Immature natural killer cell (primary cell): ENCODE measurements around the gene ERN2. TPM values are rescaled to one million over a fixed set of nuclear protein-coding genes. Genes with fewer than 3 reads are reported as not detected.

Source experiments
- DNase-seq, 3 donors: peaks; one replicate each; pipeline ENCODE4 v3.0.0; 2022; ENCODE audit warnings: mixed read lengths in 1 of 3
- H3K27ac Mint-ChIP-seq, 6 donors: one replicate each; pipeline ENCODE4 v1.8.0; 2020; ENCODE audit warnings: mixed read lengths in 6 of 6, mild to moderate bottlenecking in 5 of 6, inconsistent platforms in 4 of 6, moderate library complexity in 3 of 6
- H3K27me3 Mint-ChIP-seq, 3 donors: one replicate each; pipeline ENCODE4 v1.8.0; 2020 to 2021; ENCODE audit warnings: low read depth in 3 of 3, mild to moderate bottlenecking in 3 of 3, mixed read lengths in 3 of 3, moderate library complexity in 3 of 3, inconsistent platforms in 1 of 3
- H3K36me3 Mint-ChIP-seq, 3 donors: one replicate each; pipeline ENCODE4 v1.8.0; 2020; ENCODE audit warnings: mixed read lengths in 3 of 3, inconsistent platforms in 2 of 3, mild to moderate bottlenecking in 2 of 3
- H3K4me1 Mint-ChIP-seq, 2 donors: one replicate each; pipeline ENCODE4 v1.8.0; 2020; ENCODE audit warnings: inconsistent platforms in 2 of 2, mild to moderate bottlenecking in 2 of 2, mixed read lengths in 2 of 2, moderate library complexity in 1 of 2
- H3K4me3 Mint-ChIP-seq, 5 donors: one replicate each; pipeline ENCODE4 v1.8.0; 2020; ENCODE audit warnings: mild to moderate bottlenecking in 5 of 5, mixed read lengths in 5 of 5, inconsistent platforms in 3 of 5, moderate library complexity in 3 of 5
- H3K9me3 Mint-ChIP-seq, 6 donors: one replicate each; pipeline ENCODE4 v1.8.0; 2020; ENCODE audit warnings: mild to moderate bottlenecking in 6 of 6, mixed read lengths in 6 of 6, inconsistent platforms in 4 of 6, moderate library complexity in 3 of 6
- polyA plus RNA-seq, 3 donors: library from polyadenylated mRNA; unstranded; fragments of 300-500 nt; fragmentation: Illumina TruSeq; gene quantifications; one replicate each; pipeline ENCODE4 v1.2.3, GENCODE V29; 2021

ERN2 gene
- polyA plus RNA-seq, 3 donors from 2014 or later = not detected

- Mint-ChIP-seq H3K4me3 (no peak overlapping the region), H3K27ac (no peak overlapping the region), H3K36me3 (peaks cover 13 to 72% (median 35%) of the 10 kb centered on the region in 3 donors), H3K4me1 (peaks cover 0 to 6% of the 10 kb centered on the region in 2 donors), H3K9me3 (no peaks in the 10 kb centered on the region), H3K27me3 (no peaks in the 10 kb centered on the region)
- DNase-seq = no peak
Observed at GRCh38 chr16:23668225-23668624, 44.8 kb downstream of the ERN2 start.

- Mint-ChIP-seq H3K36me3 (peaks cover 16 to 77% (median 41%) of the 10 kb centered on the region in 3 donors), H3K4me1 (peaks cover 0 to 6% of the 10 kb centered on the region in 2 donors), H3K27ac (no peak overlapping the region)
Observed at GRCh38 chr16:23667355-23667659, 45.7 kb downstream of the ERN2 start.

DNA sequence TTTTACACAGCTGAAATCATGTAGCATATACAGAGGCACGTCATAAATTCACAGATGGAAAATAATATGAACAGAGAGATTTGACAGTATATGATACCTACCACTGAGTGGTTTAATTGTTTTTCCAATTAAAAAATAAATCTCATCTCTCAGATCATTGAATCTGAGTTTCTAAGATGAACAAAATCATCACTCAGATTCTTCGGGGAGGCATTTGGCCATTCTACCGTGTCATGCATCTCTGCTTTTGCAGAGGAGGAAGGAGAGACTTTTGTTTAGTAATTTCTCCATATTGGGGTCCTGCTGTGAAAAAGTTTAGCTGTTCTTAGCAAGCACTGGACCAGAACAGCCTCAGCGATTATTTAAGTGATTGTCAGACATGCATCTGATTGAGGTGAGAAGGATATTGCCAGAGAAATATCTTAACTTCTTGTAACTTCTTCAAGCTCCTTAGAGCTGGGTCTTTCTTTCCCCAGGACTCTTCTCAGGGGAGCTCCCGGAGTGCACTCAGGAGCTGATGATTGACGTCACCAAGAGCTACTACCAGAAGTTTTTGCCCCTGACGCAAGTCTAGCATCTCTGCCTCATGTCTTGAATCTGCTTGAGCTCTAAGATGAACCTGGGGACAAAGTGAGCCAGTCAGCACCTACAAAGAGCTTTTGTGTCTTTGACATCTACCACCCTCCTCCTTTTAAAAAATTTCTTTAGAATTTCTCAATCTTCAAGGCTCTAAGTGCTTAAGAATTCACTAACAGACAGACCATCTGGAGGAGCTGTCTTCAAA is 46.3 kb downstream of the ERN2 start:
- peaks cover 0 to 6% of the 10 kb centered on the region in 2 donors for H3K4me1 Mint-ChIP-seq
- H3K27ac Mint-ChIP-seq = peak overlapping the region in 1 of 6 donors; percentile 10
- H3K4me3 Mint-ChIP-seq = no peak overlapping the region
- H3K36me3 Mint-ChIP-seq = peaks cover 17 to 78% (median 42%) of the 10 kb centered on the region in 3 donors
- H3K9me3 Mint-ChIP-seq = no peaks in the 10 kb centered on the region
- no peak for DNase-seq
- no peaks in the 10 kb centered on the region for H3K27me3 Mint-ChIP-seq

More at GRCh38 chr16:23667355-23667659, 45.7 kb downstream of the ERN2 start:
- DNase-seq = no peak
- H3K9me3 Mint-ChIP-seq = no peaks in the 10 kb centered on the region
- no peaks in the 10 kb centered on the region for H3K27me3 Mint-ChIP-seq
- no peak overlapping the region for H3K4me3 Mint-ChIP-seq

- Mint-ChIP-seq H3K4me3 (no peak overlapping the region), H3K9me3 (no peaks in the 10 kb centered on the region), H3K4me1 (peaks cover 0 to 3% of the 10 kb centered on the region in 2 donors), H3K36me3 (peaks cover 25 to 91% (median 48%) of the 10 kb centered on the region in 3 donors), H3K27ac (no peak overlapping the region), H3K27me3 (no peaks in the 10 kb centered on the region)
- no peak for DNase-seq
Observed at GRCh38 chr16:23663918-23664317, 49.1 kb downstream of the ERN2 start.

GRCh38 chr16:23651943-23652468 is 61.0 kb downstream of the ERN2 start:
- no peak for DNase-seq
- H3K9me3 Mint-ChIP-seq = no peaks in the 10 kb centered on the region
- H3K27me3 Mint-ChIP-seq = peaks cover 0 to 1% (median 0%) of the 10 kb centered on the region in 3 donors
- H3K4me1 Mint-ChIP-seq = peaks cover 15 to 50% of the 10 kb centered on the region in 2 donors
- H3K36me3 Mint-ChIP-seq = peaks cover 14 to 27% (median 19%) of the 10 kb centered on the region in 3 donors
- no peak overlapping the region for H3K4me3 Mint-ChIP-seq
- H3K27ac Mint-ChIP-seq = no peak overlapping the region

DNA sequence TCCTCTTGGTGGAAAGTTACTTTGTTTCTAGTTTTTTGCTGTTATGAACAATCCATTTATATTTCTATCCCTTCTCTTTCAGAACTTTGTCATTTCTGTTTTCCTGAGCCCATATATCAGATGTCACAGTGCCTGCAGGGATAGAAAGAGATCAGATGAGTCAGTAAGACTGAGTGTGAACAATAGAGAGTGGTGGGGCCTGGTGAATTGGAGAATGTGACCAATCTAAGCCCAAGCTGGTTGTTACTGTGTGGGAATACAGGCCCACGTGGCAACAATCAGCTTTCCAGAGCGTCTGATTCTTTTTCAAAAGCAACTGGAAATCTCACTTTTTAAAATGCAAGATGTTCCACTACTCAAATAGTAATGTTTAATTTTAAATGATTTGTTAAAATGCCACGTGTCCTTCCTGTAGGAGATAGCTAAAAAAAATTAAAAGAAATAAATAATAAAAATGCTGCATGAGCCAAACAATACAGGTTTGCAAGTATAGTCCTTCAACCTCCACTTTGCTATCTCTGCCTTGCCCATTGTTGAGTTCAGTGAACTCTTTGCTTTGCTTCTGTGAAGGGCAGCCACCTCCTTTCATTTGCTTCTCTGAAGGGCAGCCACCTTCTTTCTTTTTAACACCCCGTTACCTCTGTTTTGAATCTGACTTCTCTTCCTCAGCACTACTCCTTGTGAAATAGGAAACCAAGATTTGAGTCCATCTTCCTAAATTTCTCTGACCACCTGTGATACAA is 62.2 kb downstream of the ERN2 start:
- Mint-ChIP-seq H3K4me3 (no peak overlapping the region), H3K36me3 (peaks cover 18 to 30% (median 23%) of the 10 kb centered on the region in 3 donors), H3K4me1 (peaks cover 24 to 56% of the 10 kb centered on the region in 2 donors), H3K9me3 (no peaks in the 10 kb centered on the region), H3K27ac (peak overlapping the region in 3 of 6 donors; percentile 37 to 42 (median 39)), H3K27me3 (peaks cover 0 to 1% (median 0%) of the 10 kb centered on the region in 3 donors)
- no peak for DNase-seq

DNA sequence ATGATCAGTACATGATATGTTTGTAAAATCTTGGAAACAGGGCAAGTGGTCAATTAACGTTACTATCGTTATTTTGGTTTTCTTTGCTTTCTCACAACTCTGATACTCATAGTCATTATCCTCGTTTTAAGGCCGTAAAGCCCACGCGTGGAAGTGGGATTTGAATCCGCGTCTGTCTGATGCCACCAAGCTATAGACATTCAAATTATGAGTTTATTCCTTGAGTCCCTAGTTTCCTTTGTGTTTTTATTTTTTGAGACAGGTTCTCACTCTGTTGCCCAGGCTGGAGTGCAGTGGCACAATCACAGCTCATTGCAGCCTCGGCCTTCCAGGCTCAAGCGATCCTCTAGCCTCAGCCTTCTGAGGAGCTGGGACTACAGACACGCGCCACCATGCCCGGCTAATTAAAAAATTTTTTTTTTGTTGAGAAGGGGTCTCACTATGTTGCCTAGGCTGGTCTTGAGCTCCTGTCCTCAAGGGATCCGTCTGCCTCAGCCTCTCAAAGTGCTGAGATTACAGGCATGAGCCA is 70.7 kb downstream of the ERN2 start:
- H3K4me3 Mint-ChIP-seq = peak overlapping the region; percentile 99 to 100 (median 99)
- DNase-seq = no peak
- H3K27me3 Mint-ChIP-seq = peaks cover 2 to 16% (median 5%) of the 10 kb centered on the region in 3 donors
- H3K36me3 Mint-ChIP-seq = peaks cover 9 to 16% (median 10%) of the 10 kb centered on the region in 3 donors
- peak overlapping the region; percentile 93 to 98 (median 97) for H3K27ac Mint-ChIP-seq
- H3K9me3 Mint-ChIP-seq = no peaks in the 10 kb centered on the region
- peaks cover 45 to 62% of the 10 kb centered on the region in 2 donors for H3K4me1 Mint-ChIP-seq

DNA sequence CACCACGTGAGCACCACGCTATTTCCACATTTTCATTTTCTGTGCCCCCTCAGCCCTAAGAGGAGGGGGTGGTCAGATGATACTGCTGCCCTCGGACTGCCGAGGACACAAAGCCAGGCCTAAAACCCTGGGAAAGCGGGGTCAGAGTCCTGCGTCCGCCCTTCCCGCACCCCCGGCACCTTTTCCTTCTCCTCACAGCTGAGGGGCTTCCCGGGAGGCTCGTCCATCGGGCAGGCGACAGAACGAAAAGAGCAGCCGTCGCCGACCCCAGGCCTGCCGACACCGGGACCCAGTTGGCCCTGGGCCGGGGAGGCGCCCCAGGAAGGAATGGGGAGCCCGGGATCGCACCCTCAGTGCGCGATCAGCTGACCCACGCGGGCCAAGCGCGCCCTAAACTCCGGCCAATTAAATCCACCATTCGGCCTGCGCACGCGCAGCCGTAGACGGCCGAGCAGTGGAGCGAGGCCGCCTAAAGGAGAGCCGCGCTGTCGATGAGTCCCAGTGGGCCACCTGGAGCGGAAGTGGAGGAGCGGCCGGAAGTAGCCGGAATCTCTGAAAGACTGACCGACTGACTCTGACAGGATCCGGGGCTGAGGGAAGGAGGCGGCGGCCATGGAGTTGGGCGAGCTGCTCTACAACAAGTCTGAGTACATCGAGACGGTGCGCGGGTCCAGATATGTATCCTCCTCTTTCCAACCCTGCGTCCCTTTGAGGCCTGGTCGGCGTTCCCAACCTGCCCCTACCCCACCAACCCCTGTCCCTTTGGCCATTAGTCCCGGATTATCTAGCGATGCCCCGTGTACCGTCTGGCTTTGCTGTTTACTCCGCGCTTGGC is 71.9 kb downstream of the ERN2 start, which contains the start of the genes DCTN5 and PALB2:
Gene DCTN5 (plus strand): TSS at position 536 of the 835 bp plus-strand sequence. CDS start 77 bp downstream, at position 613.
Gene PALB2 (minus strand): TSS at position 380 of the 835 bp plus-strand sequence. CDS start 153 bp downstream, at position 227.
- Mint-ChIP-seq H3K4me1 (peaks cover 39 to 52% of the 10 kb centered on the region in 2 donors), H3K9me3 (no peaks in the 10 kb centered on the region), H3K27ac (peak within 1 kb of the TSS; percentile 93 to 98 (median 97)), H3K4me3 (peak within 1 kb of the TSS; percentile 99 to 100 (median 99)), H3K36me3 (peaks cover 5 to 13% (median 8%) of the 10 kb centered on the region in 3 donors), H3K27me3 (peaks cover 2 to 16% (median 5%) of the 10 kb centered on the region in 3 donors)
- peak; percentile 84 to 87 (median 85) for DNase-seq

GRCh38 chr16:23640615-23640930 is 72.4 kb downstream of the ERN2 start:
- H3K27ac Mint-ChIP-seq = peak overlapping the region; percentile 90 to 98 (median 97)
- peaks cover 4 to 13% (median 8%) of the 10 kb centered on the region in 3 donors for H3K36me3 Mint-ChIP-seq
- H3K27me3 Mint-ChIP-seq = peaks cover 2 to 16% (median 5%) of the 10 kb centered on the region in 3 donors

More at GRCh38 chr16:23640615-23640930, 72.4 kb downstream of the ERN2 start:
- DNase-seq = no peak
- Mint-ChIP-seq H3K9me3 (no peaks in the 10 kb centered on the region), H3K4me3 (peak overlapping the region; percentile 99 to 100 (median 99)), H3K4me1 (peaks cover 33 to 46% of the 10 kb centered on the region in 2 donors)

Other genes with a start within 250 kb of the ERN2 start
- 10 to 100 TPM; 34.1 to 40.0 (median 36.1) TPM for gene GGA2, start 202.7 kb downstream of the ERN2 start, polyA plus RNA-seq
- gene EARS2, start 155.9 kb downstream of the ERN2 start, polyA plus RNA-seq = 10 to 100 TPM in 1 of 3 donors, 1 to 10 TPM in 2; 6.3 to 14.1 (median 9.5) TPM
- 10 to 100 TPM; 13.1 to 18.8 (median 14.2) TPM for gene UBFD1, start 155.5 kb downstream of the ERN2 start, polyA plus RNA-seq
- gene NDUFAB1, start 116.9 kb downstream of the ERN2 start, polyA plus RNA-seq = 100 to 1,000 TPM; 182 to 257 (median 231) TPM
- 10 to 100 TPM in 1 of 3 donors, 1 to 10 TPM in 2; 3.3 to 12.6 (median 8.2) TPM for gene PALB2, start 71.9 kb downstream of the ERN2 start, polyA plus RNA-seq
- 10 to 100 TPM; 51.9 to 77.8 (median 53.9) TPM for gene DCTN5, start 71.8 kb downstream of the ERN2 start, polyA plus RNA-seq
- gene PLK1, start 34.3 kb downstream of the ERN2 start, polyA plus RNA-seq = 1 to 10 TPM in 1 of 3 donors, under 1 TPM in 1, not detected in 1; 0.57 to 1.2 TPM
- not detected for gene CHP2, start 41.8 kb upstream of the ERN2 start, polyA plus RNA-seq
- 100 to 1,000 TPM in 2 of 3 donors, 10 to 100 TPM in 1; 78.7 to 110 (median 104) TPM for gene PRKCB, start 122.8 kb upstream of the ERN2 start, polyA plus RNA-seq